Stimulated activated CD4-positive, alpha-beta T cell treated with anti-CD3 and anti-CD28 coated beads, Interleukin-15, amount 100 ng/mL, for 1 hour (primary cell): ENCODE measurements around the gene IL17D.
"Not testable (repeated sequence)": the region's sequence is repeated elsewhere in the genome, so short reads cannot be mapped to it uniquely, and the experiment has no call there.

Experiments
- DNase-seq, 2 donors: peaks; one replicate each; pipeline ENCODE4 v3.0.0-alpha.2; 2020; ENCODE audit warnings: low read depth in 1 of 2, low spot score in 1 of 2

IL17D gene

DNA sequence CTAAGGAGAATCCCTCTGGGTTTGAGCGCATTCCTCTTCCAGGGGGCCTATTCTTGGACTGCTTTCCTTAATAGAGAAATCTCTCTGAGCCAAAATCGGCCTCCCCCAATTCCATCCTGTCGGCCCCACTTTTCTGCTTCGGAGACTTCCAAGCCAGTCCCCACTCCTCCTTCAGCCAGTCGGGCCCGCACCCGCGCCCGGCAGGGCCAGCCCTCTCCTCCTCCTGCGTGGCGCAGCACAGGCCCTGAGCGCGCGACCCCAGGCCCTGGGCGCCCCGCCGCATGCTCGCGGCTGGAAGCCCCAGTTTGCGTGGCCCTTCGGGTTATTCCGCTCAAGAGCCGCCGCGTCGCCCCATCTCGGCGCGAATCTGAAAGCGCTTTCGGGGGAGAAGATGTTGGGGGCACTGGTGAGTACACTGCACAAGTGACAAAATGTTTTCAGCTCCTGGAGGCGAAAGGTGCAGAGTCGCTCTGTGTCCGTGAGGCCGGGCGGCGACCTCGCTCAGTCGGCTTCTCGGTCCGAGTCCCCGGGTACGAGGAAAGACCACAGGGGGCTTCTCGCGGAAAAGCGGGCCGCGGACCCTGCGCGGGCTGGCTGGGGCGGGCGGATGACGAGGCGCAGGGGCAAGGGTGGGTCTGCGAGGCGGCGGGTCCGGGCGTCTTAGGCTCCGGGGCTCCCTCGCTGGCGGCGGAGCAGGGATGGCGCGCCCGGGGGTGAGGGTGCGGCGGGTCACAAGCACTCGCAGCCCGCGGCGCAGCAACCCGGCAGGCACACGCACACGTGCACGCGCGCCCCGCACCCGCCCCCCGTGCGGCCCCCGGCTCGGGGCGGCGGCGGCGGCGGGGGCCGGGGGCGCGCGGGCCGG, at the start of gene IL17D:
TSS of gene IL17D (plus strand) at position 785 of the 865 bp plus-strand sequence. CDS start 303 bp downstream, outside the sequence.
- DNase-seq = peak in 1 of 2 donors; percentile 23

DNA sequence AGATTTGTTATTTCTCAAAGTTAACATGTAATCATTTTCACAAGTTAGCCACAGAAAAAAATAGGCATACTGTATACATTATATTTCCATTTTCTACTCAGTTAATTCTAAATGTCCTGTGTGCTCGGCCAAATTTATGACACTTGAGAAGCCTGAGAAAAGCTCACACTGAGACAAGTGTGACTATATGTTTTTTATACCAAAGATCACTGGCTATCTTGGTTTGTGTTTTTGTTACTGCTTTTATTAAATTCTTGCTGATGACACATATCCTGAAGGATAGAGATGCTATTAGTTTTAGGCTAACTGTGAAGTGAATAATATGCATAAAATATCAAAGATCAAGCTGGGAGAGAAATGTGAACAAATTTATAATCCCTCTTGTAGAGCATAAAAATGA, 49.3 kb upstream of the IL17D start:
- DNase-seq = no peak

- no peak for DNase-seq
These were observed 45.0 kb upstream of the IL17D start for GRCh38 chr13:20658451-20659040.

DNA sequence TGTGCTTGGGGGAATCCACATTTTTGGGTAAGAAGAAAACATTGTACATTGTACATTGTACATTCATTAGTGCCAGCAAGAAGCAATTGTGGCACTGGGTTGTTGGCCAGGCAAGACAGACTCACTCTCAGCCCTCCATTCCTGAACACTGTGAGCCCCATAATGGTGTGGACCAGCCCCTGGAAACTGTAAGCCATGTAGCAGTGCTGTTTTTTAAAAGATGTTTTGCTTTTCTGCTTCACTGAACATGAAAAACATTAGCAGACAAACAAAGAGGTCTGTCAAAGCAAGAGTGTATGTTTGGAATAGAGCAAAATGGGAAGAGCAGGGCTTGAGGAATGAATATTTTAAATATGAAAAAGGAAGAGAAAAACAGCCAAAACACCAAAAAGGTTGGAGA, 39.1 kb upstream of the IL17D start:
- no peak for DNase-seq

DNA sequence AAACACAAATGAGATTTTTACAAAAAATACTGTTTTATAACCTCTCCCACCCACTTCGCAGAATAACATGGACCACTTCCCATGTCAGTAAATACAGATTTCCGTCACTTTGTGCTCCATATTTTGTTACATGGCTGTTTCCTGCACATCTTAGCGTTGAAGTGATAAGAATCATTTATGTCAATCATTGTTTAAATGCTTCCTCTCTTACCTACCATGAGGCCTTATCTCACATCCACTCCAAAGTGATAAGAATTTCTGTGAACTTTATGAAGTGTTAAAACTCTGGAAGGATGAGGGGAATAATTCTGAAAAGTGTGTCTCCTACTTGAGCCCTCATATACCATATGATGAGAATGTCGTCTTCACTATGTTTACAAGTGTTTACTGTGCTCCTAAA, 36.6 kb upstream of the IL17D start:
- no peak for DNase-seq

DNA sequence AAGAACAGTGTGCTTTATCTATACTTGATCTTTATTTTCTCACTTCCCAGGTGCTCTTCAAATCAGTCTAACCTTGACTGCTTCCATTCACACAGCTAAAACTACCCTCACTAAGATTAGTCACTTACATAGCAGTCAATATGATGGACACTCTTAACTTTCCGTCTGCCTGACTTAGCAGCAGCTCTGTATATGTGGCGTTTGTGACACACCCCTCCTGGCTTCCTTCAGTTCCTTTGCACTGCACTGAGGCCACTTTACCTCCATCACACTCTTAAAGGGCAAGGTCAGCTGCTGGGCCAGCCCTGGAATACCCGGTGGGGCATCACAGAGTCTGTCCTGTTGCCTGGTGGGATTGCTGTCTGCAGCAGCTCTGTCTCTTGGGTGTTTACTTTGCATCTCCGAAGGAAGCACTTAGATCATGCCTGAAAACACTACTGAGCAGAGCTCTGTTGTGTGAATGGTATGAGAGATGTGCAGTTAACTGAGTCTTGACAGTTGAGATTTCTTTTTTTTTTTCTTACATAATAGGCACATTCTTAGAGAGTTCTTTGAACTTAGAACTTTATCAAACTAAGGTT, 35.6 kb upstream of the IL17D start:
- DNase-seq = no peak

DNA sequence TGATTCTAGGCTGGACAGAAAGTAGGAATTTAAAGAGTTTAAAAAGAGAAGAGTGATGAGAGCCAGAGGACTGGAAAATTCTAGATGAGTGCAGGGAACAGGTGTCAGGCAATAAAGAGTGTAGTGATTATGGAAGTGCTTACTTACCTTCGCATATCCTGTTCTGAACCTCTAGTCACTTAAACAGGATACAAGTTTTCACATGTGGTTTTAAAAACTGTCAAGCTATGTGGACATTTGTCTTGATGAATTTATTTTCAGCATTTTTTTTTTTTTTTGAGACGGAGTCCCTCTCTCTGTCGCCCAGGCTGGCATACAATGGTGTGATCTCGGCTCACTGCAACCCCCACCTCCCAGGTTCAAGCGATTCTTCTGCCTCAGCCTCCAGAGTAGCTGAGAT, 34.3 kb upstream of the IL17D start:
- no peak for DNase-seq

GRCh38 chr13:20671789-20672188, 31.7 kb upstream of the IL17D start:
- no peak for DNase-seq

GRCh38 chr13:20672772-20673171, 30.7 kb upstream of the IL17D start:
- DNase-seq = no peak

DNA sequence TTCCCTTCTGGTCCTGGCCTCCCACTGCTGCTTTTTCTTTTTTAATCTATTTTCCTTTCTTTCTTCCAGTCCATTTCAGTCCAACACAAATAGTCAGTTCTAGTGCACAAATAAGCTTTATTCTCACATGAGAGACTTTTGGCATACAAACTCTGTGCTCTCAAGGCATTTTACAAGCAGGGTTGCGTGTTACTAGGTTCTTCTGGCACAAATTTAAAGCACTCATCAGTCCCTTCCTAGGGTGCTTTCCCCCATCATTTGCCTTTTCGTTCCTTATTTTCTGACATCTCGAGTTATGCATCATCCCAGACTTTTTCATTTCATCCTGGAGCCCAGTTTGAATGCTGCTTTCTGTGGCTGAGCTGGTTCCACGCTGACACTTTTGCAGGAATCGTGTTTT, 29.8 kb upstream of the IL17D start:
- DNase-seq = no peak

DNA sequence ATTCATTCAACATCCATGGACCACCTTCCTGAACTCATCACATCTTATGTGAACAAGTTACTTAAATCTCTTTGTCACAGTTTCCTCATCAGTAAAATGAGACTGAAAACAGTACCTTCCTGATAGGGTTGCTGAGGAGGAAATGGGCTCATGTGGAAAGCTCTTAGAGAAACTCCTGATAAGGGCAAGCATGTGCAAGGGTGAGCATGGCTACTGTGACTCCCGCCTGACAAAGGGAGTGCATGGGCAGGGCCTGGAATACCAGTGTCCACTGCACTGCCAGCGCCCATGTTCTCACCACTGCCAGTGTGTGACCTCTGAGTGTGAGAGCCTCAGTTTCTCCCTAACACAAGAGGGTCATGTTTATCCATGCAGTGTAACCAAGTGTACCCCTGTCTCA, 27.3 kb upstream of the IL17D start:
- DNase-seq = no peak

DNA sequence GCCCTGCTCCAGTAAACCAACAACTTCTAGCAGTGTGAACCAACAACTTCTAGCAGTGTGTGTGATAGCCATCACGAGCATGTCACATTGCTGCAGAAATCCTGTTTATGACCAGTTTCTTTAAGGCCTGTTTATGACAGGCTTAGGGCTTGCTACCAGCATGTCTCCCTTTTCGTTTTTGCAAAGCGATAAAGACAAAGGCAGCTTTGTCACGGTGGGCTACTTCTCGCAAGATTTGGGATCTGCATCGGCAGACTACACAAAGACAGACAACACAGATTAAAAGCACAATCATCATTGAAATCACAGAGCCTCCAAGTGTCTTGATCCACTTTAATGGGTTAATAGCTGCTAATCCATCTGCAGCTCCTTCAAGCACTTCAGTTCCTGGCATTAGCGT, 24.9 kb upstream of the IL17D start:
- DNase-seq = not testable (repeated sequence)

DNA sequence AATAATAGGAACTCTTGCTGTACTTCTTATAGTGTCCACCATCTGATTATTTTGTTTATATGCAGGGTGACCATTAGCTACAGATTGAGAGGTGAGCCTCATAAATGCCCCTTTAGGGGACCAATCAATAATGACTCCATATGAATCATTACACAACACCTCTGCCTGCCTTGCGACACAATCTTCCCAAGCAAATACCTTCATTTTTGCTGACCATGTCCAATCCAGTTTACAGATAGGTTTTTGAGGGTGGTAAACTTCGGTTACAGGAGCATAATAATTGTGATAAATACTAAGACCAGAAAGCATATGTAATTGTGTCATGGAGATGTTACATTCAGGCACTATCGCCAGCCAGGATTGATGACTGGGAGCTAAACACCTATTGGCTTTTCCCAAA, 23.6 kb upstream of the IL17D start:
- no peak for DNase-seq

DNA sequence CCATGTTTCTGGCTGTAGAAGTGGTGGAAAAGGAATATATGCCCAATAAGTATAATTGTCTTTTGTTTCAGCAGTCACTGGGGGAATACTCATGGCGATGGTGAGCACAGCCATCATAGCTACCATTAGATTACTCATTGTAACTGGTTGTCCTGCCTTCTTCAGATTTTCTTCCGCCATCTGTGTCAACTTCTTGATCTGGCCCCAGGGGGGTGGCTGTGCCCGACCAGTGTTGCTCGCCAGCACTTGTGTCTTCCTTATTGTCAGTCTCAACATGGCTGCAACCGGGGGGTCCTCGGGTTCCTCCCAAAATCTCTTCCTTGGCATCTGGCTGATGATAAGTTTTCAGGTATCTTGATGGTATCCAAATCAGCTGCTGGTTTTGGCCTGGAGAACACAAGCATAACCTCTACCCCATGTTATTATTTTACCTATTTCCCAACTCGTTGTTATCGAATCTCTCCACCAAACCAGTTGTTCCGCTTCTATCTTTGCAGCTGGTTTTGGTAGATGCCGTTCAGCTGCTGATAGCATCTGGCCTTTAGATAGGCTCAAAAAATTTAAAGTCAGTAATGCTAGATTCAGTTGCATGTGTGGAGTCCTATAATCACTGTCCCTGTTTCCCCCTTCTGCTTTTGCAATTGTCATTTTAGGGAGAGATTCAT, 23.0 kb upstream of the IL17D start:
- DNase-seq = no peak

DNA sequence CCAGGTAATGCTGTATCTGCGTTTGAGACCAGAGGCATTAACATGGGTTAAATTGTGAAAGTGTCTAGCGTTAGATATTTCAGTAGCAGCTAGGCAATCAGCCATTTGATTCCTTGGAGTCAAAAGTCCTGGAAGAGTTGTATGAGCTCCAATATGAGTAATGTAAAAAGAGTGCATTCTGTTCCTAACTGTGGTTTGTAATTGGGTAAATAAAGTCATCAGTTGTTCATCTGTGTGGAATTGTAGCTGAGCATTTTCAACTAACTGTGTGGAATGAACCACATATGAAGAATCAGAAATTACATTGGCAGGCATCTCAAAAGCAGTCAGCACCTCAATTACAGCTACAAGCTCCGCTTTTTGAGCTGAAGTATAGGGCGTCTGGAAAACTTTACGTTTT, 22.0 kb upstream of the IL17D start:
- DNase-seq = not testable (repeated sequence)

GRCh38 chr13:20682061-20682460, 21.4 kb upstream of the IL17D start:
- no peak for DNase-seq

GRCh38 chr13:20684041-20684440, 19.5 kb upstream of the IL17D start:
- no peak for DNase-seq

- no peak for DNase-seq
These were observed 19.0 kb upstream of the IL17D start for GRCh38 chr13:20684546-20684945.

DNA sequence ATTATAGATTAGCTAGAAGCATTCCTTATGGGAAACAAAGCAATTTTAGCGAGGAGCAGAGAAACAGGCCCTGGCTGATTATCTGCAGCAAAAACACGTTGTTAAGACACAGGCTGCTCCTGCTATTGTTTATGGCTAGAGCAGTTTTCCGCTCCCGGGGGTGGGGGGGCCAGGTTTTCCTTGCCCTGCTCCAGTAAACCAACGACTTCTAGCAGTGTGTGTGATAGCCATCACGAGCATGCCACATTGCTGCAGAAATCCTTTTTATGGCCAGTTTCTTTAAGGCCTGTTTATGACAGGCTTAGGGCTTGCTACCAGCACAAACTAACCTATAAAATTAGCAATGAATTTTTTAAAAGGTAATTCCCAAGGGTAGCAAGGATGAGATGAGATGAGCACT, 18.4 kb upstream of the IL17D start:
- DNase-seq = no peak

DNA sequence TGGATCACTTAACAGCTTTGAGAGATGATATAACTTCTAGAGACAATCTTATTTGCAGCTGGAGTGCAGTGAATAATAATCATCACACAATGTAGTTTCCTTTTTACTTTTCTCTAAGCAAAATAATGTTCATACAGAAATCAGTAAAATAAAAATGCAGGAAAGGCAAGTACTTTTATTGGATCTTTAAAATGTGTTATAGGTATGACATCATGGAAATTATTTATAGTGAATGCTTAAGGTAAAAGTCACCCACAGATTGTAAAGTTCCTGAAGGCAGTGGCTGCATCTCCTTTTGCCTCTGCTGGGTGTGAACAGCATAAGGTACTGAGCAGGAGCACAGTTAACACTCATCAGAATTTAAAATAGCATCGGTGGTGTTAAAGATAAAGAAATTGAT, 17.3 kb upstream of the IL17D start:
- DNase-seq = no peak

DNA sequence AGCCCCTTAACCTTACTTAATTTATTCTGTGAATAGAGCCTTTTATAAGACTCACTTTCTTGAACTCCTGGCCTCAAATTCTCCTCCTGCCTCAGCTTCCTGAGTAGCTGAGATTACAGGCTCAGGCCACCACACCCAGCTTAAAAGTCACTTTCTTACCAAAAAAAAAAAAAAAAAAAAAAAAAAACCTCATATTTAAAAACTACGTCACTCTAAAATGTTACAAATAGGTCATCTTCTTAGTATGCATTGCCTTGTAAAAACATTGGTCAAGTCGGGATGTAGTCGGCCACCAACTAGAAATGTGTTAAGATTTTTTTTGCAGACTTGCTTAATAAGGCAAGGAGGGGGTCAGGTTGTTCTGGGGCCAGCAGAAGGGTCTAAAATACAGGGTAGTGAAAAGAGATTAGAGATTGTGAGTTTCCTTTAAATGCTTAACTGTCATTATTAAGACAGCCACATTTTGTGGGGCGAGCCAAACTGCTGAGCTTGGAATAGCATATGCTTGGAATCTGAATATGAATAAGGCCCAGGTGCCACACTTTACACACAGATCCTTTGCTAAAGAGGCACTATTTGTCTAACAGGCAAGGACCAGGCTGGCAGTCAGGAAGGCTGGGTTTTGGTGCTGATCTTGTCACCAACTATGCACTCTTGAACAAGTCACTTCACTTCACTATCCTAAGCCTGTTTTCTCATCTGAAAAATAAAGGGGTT, 16.5 kb upstream of the IL17D start:
- DNase-seq = no peak
